GM13976 (cell line): Measurements from ENCODE around the gene SV2B.

ENCODE experiments used
- DNase-seq: peaks from one replicate; pipeline ENCODE4 v3.0.0; 2012; ENCODE audit warnings: low spot score
- CTCF ChIP-seq: IDR thresholded peaks from 2 replicates; pipeline ENCODE4 v1.5.1; 2012; ENCODE audit warnings: borderline replicate concordance, mild to moderate bottlenecking; ENCODE audit not compliant: insufficient read depth; ENCODE audit errors: extremely low read depth, missing control alignments, control extremely low read depth
- in situ Hi-C: fragments of 300-500 bp; cut with MboI; formaldehyde crosslinking; loops from one replicate; pipeline ENCODE4 v1.12.0; 2022; ENCODE audit warnings: low sequenced_read_pairs, mixed read lengths, inconsistent platforms; ENCODE audit not compliant: unreplicated experiment

SV2B gene

GRCh38 chr15:91308855-91309254 lies 208.8 kb downstream of the SV2B start:
- in situ Hi-C loops = loop anchor here (10.0 to 25.0 kb wide), 2 partner anchors 528 to 776 kb away; no protein-coding TSS in a partner anchor
- no peak for DNase-seq
- no peak for TF ChIP-seq CTCF

- no peak for TF ChIP-seq CTCF
- DNase-seq = no peak
- in situ Hi-C loops = loop anchor here (25.0 kb wide), 1 partner anchor 525 kb away; no protein-coding TSS in a partner anchor
Observed at GRCh38 chr15:91311986-91312385, 211.9 kb downstream of the SV2B start.

- in situ Hi-C loops = loop anchor here (25.0 kb wide), 1 partner anchor 521 kb away; no protein-coding TSS in a partner anchor
- no peak for TF ChIP-seq CTCF
Observed at GRCh38 chr15:91316126-91316525, 216.1 kb downstream of the SV2B start.

GRCh38 chr15:91318516-91318915 lies 218.5 kb downstream of the SV2B start:
- in situ Hi-C loops = loop anchor here (25.0 kb wide), 1 partner anchor 519 kb away; no protein-coding TSS in a partner anchor
- no peak for DNase-seq
- no peak for TF ChIP-seq CTCF

More at GRCh38 chr15:91316126-91316525, 216.1 kb downstream of the SV2B start:
- DNase-seq = no peak

- in situ Hi-C loops = loop anchor here (25.0 kb wide), 1 partner anchor 518 kb away; no protein-coding TSS in a partner anchor
- TF ChIP-seq CTCF = no peak
- DNase-seq = no peak
Observed at GRCh38 chr15:91318931-91319330, 218.9 kb downstream of the SV2B start.

GRCh38 chr15:91319371-91320059 lies 219.5 kb downstream of the SV2B start:
- in situ Hi-C loops = loop anchor here (25.0 kb wide), 1 partner anchor 518 kb away; no protein-coding TSS in a partner anchor
- no peak for TF ChIP-seq CTCF
- no peak for DNase-seq
